WERI-Rb-1 (cell line): ENCODE data around the gene MRAP.

Experiments used
- DNase-seq: peaks from one replicate; pipeline ENCODE4 v3.0.0-alpha.2; 2020
- H3K27ac ChIP-seq: fragments of 250-450 bp; sonication (Bioruptor Pico); 2 replicates; pipeline ENCODE4 v1.5.1; 2020; ENCODE audit warnings: mild to moderate bottlenecking, moderate library complexity
- H3K27me3 ChIP-seq: fragments of 250-450 bp; sonication (Bioruptor Pico); 2 replicates; pipeline ENCODE4 v1.5.1; 2021; ENCODE audit warnings: mild to moderate bottlenecking, low read depth, moderate library complexity; ENCODE audit not compliant: insufficient read depth, severe bottlenecking
- H3K36me3 ChIP-seq: fragments of 250-450 bp; sonication (Bioruptor Pico); 2 replicates; pipeline ENCODE4 v1.5.1; 2020; ENCODE audit warnings: mild to moderate bottlenecking, moderate library complexity
- H3K4me3 ChIP-seq: 2 replicates; pipeline ENCODE4 v1.5.1; 2011; ENCODE audit warnings: low read depth, mild to moderate bottlenecking, control low read depth, low read length
- H3K9me3 ChIP-seq: fragments of 250-450 bp; sonication (Bioruptor Pico); 2 replicates; pipeline ENCODE4 v1.5.1; 2021; ENCODE audit warnings: mild to moderate bottlenecking, moderate library complexity; ENCODE audit not compliant: severe bottlenecking
- CTCF ChIP-seq: IDR thresholded peaks from 2 replicates; pipeline ENCODE4 v1.5.1; 2011; ENCODE audit warnings: low read depth, mild to moderate bottlenecking, control low read depth, inconsistent platforms, low read length

The MRAP gene

DNA sequence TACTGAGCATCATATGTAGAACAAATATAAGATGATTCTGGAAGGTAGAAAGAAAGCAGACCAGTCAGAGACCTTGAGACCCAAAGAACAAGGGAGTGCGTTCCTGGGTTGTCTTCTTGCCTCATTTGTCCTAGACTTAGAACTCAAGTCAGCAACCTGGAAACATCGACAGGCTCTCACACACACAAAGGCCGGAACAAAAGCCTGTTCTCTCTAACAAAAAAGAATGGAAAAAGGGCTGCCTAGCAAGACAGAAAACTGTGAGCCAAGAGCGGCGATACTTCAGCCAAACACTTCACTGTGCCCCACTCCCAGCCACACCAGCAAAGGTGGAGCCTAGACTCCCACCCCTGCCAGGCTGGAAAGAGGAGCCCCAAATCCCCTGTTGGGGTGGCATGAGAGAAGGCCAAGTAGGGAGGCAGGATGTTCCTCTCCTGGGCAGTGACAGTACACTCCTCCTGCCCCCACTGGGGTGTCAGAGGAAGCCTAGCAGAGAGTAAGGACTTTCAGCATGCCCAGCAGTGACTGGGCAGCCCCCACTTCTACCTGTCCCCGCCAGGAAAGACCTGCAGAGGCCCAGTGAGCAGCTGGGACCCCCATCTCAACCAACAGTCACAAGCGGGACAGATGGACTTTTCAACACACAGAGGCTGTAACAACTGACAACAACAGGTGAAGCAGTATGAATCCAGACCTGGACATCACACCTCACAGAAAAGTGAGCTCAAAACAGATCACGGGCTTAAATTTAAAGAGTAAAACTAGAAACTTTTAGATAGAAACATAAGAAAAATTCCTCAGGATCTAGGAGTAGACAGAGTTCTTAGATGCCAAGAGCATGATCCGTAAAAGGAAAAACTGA is 33.0 kb downstream of the MRAP start:
- H3K36me3 ChIP-seq: peaks cover 62% of the 10 kb centered on the region
- H3K27me3 ChIP-seq: no peaks in the 10 kb centered on the region
- H3K4me3 ChIP-seq: no peak overlapping the region
- H3K9me3 ChIP-seq: no peaks in the 10 kb centered on the region
- no peak for TF ChIP-seq CTCF
- no peak overlapping the region for H3K27ac ChIP-seq
- DNase-seq: no peak

- H3K4me3 ChIP-seq: no peak overlapping the region
- DNase-seq: no peak
- TF ChIP-seq CTCF: no peak
- no peaks in the 10 kb centered on the region for H3K27me3 ChIP-seq
- H3K27ac ChIP-seq: no peak overlapping the region
- H3K9me3 ChIP-seq: no peaks in the 10 kb centered on the region
- peaks cover 64% of the 10 kb centered on the region for H3K36me3 ChIP-seq
Measured at GRCh38 chr21:32332463-32332951, 33.9 kb downstream of the MRAP start.

- no peak overlapping the region for H3K27ac ChIP-seq
- H3K9me3 ChIP-seq: no peaks in the 10 kb centered on the region
- DNase-seq: no peak
- H3K4me3 ChIP-seq: no peak overlapping the region
- H3K27me3 ChIP-seq: no peaks in the 10 kb centered on the region
- H3K36me3 ChIP-seq: peaks cover 65% of the 10 kb centered on the region
- TF ChIP-seq CTCF: no peak
Measured at GRCh38 chr21:32333953-32334673, 35.5 kb downstream of the MRAP start.

DNA sequence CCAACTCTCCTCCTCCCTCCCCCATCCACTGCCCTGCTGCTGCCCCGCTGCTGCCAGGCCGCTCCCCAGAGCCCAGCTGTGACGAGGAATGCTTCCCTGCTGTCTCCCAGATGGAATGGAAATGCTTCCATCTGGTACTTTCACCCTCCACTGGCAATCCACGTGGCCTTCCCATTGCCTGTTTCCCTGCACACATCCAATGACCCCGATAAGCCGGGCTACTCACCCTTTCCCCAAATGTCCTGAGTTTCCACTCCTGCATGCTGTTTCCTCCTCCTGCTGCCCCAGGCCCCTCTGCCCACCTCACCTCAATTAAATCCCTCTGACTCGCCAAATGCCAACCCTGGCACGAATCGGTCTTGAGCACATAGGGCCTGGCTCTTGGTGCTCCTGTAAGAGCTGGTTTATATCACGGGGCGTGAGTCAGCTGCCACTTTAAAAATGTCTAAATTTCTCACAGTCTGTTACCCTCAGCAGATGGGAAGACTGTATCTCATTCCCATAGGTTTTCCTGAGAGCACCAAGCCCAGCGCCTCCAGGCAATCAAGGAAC is 36.4 kb downstream of the MRAP start:
- Histone ChIP-seq H3K4me3 (no peak overlapping the region), H3K36me3 (peaks cover 67% of the 10 kb centered on the region), H3K9me3 (no peaks in the 10 kb centered on the region), H3K27me3 (no peaks in the 10 kb centered on the region), H3K27ac (no peak overlapping the region)
- peak; percentile 65 for DNase-seq
- TF ChIP-seq CTCF: no peak

DNA sequence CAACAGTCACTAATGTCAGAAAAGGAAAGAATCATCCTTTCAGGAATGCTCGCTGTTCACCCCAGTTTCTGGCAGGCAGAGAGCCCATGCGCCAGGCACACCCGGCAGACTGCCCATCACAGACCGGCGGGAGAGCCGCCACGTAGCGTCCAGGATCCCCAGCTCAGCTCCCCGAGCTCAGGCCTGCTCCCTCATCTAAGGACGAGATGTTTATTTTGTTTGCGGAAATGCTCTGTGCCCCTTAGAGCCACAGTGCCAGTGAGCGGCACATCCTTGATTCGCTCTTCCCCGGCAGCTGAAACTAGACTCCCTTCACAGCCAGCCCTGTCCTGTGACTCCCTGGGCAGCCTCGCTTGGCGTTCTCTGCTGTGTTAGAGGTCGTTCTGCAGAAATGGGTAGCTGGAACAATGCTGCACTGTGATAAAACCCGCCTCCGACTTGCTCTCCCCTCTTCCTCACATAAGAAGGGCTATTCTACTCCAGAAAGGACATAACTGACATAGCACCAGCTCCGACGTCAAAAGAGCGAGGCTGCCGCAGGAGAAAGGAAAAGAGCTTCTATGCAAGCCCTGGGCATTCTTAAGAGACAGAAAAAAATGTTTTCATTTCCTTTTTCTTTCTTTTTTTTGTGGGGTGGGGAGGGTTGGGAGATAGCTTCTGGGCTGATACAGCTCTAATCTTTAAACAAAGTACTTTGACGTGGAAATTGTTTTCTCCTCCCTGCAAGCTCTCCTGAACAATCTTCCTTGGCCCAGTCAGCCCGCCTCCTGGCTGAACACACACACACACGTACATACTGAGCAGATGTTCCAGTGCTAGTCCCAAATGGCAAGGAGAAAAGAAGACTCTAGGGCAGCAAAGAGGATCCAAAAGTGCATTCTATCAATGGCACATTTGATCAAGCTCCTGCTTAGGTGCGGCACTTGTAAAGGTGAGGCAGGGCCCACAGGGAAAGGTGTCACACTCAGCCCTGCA is 37.2 kb downstream of the MRAP start:
- no peak overlapping the region for H3K4me3 ChIP-seq
- H3K9me3 ChIP-seq: no peaks in the 10 kb centered on the region
- TF ChIP-seq CTCF: no peak
- DNase-seq: no peak
- H3K27ac ChIP-seq: no peak overlapping the region
- H3K27me3 ChIP-seq: no peaks in the 10 kb centered on the region
- peaks cover 65% of the 10 kb centered on the region for H3K36me3 ChIP-seq
